Stimulated activated CD4-positive, alpha-beta T cell treated with anti-CD3 and anti-CD28 coated beads, Interleukin-2, amount 100 ng/mL, for 48 hours (primary cell): ENCODE measurements around the gene COG5.

Source experiments
- DNase-seq, 2 donors: peaks; one replicate each; pipeline ENCODE4 v3.0.0-alpha.2; 2020

The COG5 gene

DNA sequence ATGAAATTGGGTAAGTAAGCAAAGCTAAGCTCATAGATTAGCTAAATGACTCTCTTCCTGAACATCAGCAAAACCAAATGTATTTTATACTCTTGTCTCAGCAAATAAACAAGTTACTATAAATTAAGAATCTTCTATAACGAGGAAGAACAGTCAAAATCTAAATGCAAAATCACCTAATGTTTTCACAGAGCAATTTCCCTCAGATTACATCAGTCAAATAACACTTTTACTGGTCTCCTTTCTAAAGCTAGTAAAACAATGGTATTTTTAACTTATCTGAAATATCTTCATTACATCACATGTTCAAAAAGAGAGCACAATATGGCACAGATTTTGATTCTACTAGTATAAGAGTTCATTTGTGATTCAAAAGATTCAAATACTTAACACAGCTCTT, 110.3 kb downstream of the COG5 start:
- no peak for DNase-seq

- DNase-seq = no peak
These were observed 112.8 kb downstream of the COG5 start for GRCh38 chr7:107450970-107451369.

GRCh38 chr7:107446988-107447387, 116.7 kb downstream of the COG5 start:
- no peak for DNase-seq

- DNase-seq = peak in 1 of 2 donors; percentile 4
These were observed 117.2 kb downstream of the COG5 start for GRCh38 chr7:107446531-107446930.

DNA sequence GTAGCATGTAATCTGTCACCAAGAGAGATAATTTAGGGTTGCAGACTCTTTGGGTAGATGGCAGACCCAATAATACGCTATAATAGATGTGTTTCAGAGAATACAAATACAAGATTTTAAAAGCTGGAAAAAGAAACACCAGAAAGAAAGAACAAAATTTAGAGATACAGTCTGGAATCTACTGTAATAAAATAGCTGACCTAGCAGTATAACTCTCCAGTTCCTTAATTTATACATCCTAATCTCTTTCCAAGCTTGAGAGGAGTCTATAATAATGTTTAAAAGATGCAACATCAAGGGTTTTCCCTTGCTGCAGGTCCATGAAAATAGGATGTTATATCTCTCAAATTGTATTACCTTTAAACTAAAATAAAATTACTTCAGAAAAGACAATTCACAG, 121.0 kb downstream of the COG5 start:
- DNase-seq = no peak

DNA sequence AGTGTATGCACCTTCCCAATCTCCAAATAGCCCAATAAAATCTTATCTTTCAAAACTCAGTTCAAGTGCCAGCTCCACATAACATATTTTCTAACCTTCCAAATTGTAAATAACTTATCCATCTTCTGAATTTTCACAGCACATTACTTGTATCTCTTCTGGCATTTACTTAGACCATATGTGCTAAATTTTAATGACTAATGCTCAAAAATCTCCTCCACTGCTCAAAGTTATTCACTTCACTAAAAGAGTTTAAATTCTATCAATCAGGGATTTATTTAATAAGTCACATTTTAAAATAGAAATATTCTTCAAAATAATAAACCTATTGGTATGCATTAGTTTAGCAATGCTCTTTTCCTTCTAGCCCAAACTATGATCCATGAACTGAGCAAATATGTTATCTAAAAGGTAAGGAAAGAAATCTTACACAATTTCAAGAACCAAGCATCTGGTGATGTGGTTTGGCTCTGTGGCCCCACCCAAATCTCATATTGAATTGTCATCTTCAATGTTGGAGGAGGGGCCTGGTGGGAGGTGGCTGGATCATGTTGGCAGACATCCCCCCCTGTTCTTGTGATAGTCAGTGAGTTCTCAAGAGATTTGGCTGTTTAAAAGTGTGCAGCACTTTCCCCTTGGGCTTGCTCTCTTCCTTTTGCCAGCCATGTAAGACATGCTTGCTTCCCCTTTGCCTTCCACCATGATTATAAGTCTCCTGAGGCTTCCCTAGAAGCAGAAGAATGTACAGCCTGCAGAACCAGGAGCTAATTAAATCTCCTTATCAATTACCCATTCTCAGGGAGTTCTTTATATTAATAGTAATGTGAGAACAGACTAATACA, 121.9 kb downstream of the COG5 start:
- DNase-seq = no peak

DNA sequence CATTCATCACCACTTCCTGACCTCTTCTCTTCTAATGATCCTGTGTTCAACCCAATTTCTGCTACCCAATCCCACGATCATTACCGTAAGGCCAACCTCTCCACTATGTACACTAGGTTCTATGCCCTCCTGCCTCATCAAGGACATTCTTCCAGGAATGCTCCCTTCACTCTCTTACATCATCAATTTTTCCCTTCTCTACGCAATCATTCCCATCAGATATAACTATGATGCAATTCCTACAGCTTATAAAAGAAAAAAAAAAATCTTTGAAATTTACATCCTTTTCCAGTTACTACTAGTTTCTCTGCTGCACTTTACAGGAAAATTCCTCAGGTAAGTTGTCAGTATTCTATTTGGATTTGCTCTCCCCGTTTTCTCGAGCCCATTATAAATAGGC, 124.7 kb downstream of the COG5 start:
- no peak for DNase-seq

- no peak for DNase-seq
These were observed 128.0 kb downstream of the COG5 start for GRCh38 chr7:107435749-107436148.

DNA sequence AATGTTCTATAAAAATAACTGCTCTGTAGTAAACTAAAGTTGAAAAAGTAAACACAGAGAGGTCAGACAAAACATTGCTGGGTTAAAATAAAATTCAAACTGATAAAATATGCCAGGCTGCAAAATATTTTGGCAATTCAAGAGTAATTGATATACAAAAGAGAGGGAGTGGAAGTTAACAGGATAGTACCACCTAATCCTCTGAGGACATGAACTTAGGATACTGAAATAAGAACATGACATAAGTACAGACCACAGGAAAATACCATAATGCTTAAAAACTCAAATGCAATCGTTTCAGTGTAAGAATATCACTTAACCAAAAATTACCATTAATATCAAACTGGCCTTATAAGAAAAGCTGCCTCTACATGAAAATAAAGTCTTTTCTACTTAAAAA, 131.5 kb downstream of the COG5 start:
- DNase-seq = no peak

GRCh38 chr7:107430057-107430456, 133.7 kb downstream of the COG5 start:
- no peak for DNase-seq

GRCh38 chr7:107428642-107429041, 135.1 kb downstream of the COG5 start:
- no peak for DNase-seq

- no peak for DNase-seq
These were observed 136.3 kb downstream of the COG5 start for GRCh38 chr7:107427462-107427861.

DNA sequence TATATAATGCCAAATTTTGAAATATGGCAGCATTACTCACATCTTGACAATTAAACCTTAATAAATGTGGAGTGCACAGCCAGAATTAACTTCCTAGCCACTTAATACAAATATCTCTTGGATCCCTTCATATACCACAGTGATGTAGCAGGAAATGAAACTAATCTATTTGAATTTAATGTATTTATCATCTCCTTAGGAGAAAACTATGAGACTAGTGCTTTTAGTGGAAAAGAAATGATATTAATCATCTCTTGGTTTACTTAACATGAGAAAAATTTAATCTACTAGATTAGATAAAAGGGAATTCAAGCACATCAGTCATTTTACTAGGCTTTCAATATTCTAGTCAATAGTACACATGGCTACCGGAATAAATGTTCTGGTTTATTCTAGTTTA, 149.5 kb downstream of the COG5 start:
- DNase-seq = no peak

- DNase-seq = no peak
These were observed 155.4 kb downstream of the COG5 start for GRCh38 chr7:107408349-107408748.

DNA sequence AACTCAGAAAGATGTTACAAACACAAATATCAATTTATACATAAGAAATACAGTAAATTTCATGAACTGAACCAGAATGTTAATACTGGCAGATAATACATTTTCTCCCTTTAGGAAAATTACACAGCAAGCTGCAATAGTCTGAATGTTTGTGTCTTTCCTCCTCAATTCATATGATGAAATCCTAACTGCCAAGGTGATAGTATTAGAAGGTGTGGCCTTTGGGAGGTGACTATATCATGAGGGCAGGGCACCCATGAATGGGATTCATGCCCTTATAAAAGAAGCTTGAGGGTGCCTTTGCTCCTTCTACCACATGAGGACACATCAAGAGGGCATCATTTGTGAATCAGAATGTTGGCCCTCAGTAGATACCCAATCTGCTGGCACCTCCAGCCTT, 158.2 kb downstream of the COG5 start:
- no peak for DNase-seq

DNA sequence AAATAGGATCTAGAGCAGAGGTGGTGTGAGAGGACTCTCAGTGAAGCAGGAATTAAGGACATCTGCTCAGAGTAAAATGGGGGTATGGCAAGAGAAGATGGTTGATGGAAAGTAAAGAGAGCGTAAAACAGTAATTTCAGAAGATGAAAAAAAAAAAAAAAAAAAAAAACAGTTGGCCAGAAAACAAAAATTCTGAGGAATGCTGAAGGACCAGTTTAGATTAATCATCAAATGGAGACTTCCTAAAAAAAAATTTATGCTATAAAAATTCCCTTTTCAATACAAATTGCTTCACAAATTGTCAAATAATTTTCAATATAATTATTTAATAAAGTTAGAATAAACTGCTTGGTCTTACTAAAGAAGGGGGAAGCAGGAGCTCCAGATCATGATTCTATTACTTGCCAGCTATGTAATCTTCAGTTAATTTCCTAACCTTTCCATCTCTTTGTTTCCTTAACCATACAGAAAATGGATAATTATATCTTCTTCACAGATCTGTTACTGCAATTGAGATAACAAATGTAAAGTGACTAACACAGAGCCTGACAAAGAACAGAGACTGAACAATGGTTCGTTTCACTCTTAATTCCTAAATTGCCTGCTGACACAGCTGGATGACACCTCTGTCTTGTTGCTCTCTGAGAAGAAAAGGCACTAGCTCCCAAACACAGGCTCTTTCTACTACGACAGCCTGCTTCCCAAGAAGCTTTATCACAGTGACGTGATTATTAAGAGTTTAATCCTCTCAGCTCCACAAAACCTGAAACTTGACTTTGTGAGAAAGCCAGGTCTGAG, 158.8 kb downstream of the COG5 start:
- DNase-seq = no peak

DNA sequence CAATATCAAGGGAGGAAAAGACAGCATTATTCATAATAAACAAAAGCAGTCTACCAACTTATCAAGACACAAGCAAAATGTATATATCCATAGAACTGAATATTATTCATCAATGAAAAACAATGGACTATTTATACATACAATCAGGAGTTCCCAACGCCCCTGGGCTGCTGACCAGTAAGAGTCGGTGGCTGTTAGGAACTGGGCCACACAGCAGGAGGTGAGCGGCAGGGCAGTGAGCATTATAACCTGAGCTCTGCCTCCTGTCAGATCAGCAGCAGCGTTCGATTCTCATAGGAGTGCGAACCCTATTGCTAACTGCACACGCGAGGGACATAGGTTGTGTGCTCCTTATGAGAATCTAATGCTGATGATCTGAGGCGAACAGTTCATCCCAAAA, 165.6 kb downstream of the COG5 start:
- DNase-seq = no peak

DNA sequence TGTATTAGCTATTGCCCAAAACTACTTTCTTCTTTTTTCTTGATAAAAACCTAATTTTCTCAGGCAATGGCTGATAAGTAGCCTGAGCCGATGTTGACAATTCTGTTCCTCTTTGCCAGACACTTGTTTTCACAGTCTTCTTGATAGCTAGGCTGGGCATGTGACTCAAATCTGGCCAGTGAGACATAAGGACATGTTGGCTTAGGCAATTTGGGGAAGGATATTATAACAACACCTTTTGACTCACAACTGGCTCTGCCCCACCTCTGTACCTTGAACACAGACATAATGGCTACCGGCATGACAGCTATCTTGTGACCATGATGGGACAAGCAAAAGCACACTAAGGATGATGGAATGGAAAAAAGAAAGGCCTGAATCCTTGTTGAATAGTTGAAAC, 166.7 kb downstream of the COG5 start:
- DNase-seq = no peak

DNA sequence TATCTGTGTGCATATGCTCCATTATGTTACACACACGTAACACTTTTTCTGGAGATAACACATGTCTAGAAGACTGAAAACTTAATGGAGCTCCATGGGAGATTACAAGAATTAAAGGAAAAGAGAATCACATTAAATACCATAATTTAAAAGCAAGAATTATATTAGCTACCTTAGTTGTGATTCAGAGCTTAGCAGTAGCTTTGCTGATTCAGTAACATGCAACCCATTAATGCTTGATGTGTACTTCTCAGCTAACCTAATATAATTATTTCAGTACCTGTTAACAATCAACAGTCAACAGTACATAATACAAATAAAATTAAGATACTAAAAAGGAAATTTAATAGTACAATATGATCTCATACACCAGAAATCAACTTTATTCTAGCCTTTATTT, 167.6 kb downstream of the COG5 start:
- no peak for DNase-seq

DNA sequence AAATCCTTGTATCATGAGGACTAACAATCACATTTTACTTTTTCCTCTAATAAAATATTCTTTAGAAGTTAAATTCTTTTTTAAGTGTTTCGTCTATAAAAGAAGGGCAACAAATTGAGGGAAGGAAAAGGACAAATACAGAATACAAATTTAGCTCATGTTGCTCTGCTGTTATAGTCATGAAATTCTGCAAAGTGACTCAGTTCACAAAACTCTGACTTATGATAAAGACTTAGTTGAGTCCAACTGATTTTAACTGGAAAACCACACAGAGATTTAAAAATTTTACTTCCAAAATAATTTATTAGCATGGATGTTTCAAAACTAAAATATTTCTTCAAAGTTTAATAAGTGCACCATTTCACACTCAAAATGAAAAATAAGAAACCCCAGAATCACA, 168.9 kb downstream of the COG5 start:
- no peak for DNase-seq

GRCh38 chr7:107394276-107394675, 169.4 kb downstream of the COG5 start:
- DNase-seq = no peak

GRCh38 chr7:107392830-107393229, 170.9 kb downstream of the COG5 start:
- DNase-seq = no peak

DNA sequence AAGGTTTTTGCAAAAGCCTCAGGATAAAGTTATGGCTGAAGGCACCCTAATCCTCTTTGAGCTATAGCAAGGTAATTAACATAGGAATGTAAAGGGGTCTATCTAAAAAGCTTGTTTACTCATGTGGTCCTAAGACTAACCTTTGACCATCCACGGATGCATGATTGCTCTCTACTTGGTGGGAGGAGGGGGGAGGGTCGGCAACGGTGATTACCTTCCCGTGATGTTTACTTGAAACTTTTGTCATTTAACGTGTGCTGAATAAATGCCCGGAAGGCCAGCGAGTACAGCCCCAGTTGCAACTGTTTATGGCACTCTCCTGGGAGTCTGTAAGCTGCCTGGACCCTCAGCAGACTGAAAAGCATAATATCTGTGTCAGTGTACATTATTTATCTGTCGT, 172.8 kb downstream of the COG5 start:
- no peak for DNase-seq

- DNase-seq = no peak
These were observed 175.1 kb downstream of the COG5 start for GRCh38 chr7:107388604-107389003.
